HL-60 (cell line): ENCODE measurements around the gene HPCAL1.

ENCODE experiments used
- CTCF ChIP-seq: IDR thresholded peaks from one replicate; pipeline ENCODE4 v1.5.1; 2011; ENCODE audit warnings: low read length, control low read depth, inconsistent platforms; ENCODE audit not compliant: insufficient read depth
- GABPA ChIP-seq: IDR thresholded peaks from 2 replicates; pipeline ENCODE4 v1.6.1; 2012; ENCODE audit warnings: low read depth
- POLR2AphosphoS5 ChIP-seq: IDR thresholded peaks from 2 replicates; pipeline ENCODE4 v1.6.1; 2012; ENCODE audit warnings: low read depth
- REST ChIP-seq: IDR thresholded peaks from 2 replicates; pipeline ENCODE4 v1.6.1; 2012; ENCODE audit warnings: low read depth; ENCODE audit not compliant: insufficient replicate concordance

GRCh38 chr2:10413503-10413902 is 110.8 kb downstream of the HPCAL1 start:
- TF ChIP-seq POLR2AphosphoS5 (no peak), CTCF (no peak), REST (no peak), GABPA (no peak)
